ENCODE data around the gene DOCK3. TPM values are rescaled to one million over a fixed set of nuclear protein-coding genes. Genes with fewer than 3 reads are reported as not detected.

The DOCK3 gene
- total RNA-seq, 1 experiment from 2014 or later = 5.6 TPM

DNA sequence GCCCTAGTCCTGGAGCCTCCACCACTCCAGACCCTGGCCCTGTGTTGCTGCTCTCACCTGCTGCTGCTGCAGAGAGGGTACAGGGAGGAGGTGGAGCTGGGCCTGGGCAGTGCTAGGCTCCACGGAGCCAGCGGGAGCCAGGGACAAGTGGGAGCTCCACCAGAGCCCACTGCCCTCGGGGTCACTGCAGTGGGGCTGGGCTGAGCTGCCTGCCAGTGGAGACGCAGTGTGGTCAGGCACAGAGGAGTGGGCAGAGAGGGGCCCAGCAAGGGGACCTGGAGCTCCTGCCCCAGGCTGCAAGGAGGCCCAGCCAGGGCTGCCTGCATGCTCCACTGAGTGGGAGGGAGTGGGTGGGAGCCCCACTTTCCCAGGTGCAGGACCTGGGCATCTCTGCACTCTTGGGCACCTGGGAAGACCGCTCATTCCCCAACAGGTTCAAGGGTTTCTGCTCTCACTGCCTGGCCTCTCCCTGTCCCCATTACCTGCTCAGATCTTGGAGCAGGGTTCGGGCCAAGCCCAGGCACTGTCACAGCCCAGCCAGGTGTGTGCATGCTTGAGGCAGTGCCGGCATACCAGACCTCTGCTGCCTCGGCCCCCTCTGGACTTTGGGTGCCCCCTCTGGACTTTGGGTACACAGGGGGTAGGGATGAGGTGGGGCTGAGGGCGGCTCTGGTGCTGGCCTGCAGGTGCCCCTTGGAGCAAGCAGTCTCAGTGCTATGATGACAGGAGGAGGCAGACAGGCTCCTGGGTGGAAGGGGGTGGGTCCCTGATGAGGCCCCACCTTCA is 308.0 kb downstream of the DOCK3 start (continued):
- TF ChIP-seq ZNF532 (CRISPR knock-in tag; IDR thresholded peaks at IDR 0.05; ENCODE audit: borderline replicate concordance) (no peak), GTF2I (CRISPR knock-in tag; conservative IDR thresholded peaks at IDR 0.05) (no peak), SOX15 (CRISPR knock-in tag; IDR thresholded peaks at IDR 0.05) (no peak), FOXK1 (CRISPR knock-in tag; IDR thresholded peaks at IDR 0.05) (no peak), RELA (CRISPR knock-in tag; IDR thresholded peaks at IDR 0.05; ENCODE audit: borderline replicate concordance) (no peak), E2F4 (CRISPR knock-in tag; IDR thresholded peaks at IDR 0.05; ENCODE audit: borderline replicate concordance, low read depth) (no peak)
- TF ChIP-seq, protein P1, sequence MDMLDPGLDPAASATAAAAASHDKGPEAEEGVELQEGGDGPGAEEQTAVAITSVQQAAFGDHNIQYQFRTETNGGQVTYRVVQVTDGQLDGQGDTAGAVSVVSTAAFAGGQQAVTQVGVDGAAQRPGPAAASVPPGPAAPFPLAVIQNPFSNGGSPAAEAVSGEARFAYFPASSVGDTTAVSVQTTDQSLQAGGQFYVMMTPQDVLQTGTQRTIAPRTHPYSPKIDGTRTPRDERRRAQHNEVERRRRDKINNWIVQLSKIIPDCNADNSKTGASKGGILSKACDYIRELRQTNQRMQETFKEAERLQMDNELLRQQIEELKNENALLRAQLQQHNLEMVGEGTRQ (CRISPR knock-in tag; IDR thresholded peaks at IDR 0.05) = no peak
- TF ChIP-seq, protein P2, sequence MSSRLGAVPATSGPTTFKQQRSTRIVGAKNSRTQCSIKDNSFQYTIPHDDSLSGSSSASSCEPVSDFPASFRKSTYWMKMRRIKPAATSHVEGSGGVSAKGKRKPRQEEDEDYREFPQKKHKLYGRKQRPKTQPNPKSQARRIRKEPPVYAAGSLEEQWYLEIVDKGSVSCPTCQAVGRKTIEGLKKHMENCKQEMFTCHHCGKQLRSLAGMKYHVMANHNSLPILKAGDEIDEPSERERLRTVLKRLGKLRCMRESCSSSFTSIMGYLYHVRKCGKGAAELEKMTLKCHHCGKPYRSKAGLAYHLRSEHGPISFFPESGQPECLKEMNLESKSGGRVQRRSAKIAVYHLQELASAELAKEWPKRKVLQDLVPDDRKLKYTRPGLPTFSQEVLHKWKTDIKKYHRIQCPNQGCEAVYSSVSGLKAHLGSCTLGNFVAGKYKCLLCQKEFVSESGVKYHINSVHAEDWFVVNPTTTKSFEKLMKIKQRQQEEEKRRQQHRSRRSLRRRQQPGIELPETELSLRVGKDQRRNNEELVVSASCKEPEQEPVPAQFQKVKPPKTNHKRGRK (CRISPR knock-in tag; IDR thresholded peaks at IDR 0.05; ENCODE audit: borderline replicate concordance) = no peak
- TF ChIP-seq, protein P3, sequence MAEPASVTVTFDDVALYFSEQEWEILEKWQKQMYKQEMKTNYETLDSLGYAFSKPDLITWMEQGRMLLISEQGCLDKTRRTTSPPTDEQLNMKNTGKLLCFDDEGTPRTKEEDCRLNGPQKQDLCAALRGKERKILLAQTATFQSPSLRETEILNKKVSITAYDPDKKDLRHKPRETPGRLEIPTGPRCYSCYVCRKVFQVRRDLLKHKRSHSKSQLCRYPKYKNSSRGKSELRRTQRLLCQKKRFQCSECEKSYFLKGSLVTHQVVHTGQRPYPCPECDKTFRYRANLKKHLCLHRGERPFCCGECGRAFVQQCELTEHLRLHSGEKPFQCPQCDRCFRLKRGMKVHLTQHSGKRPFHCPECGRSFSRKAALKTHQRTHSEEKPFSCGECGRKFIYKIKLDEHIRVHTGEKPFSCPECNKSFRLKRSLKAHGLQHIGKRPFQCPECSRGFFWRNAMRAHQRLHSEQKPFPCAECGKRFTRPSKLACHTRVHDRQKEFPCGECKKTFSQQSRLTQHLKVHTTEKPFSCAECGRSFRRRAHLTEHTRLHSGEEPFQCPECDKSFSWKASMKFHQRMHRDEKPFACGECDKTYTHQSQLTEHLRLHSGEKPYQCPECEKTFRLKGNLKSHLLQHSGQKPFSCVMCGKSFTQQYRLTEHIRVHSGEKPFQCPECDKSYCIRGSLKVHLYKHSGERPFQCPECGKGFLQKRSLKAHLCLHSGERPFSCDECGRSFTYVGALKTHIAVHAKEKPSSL (CRISPR knock-in tag; conservative IDR thresholded peaks at IDR 0.05) = no peak

DNA sequence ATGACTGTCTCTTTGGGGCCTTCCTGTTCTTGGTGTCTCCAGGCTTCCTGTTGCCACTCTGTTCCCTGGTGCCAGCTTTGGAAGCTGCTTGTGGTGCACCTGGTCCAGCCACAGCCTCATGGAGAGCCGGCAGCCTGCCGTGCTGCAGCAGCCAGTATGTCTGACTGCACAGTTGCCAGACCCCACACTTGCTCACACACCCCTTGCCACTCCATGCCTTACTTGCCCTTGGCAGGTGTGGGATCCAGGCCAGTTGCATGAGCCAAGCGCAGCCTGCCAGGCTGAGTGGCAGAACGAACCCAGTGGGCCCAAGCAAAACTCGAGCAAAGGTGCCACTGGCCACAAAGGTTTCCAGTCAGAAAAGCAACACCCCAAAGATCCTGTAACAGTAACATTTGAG is 309.2 kb downstream of the DOCK3 start:
- POLR2A ChIA-PET = no interaction called here
- Mint-ChIP-seq H3K27me3 (ENCODE audit: low read depth) (no peaks in the 10 kb centered on the region), H3K9me3 (peaks cover 9% of the 10 kb centered on the region; the same call in 1 of the 2 replicates), H3K4me3 (no peak overlapping the region), H3K36me3 (no peaks in the 10 kb centered on the region; the same call in 1 of the 2 replicates), H3K4me1 (peaks cover 16% of the 10 kb centered on the region), H3K27ac (0 out of 2 replicates have a peak overlapping the region, but pooled peaks have one; percentile 81)
- CTCF ChIA-PET = interaction anchor here (0.9 to 1.7 kb wide), 2 partner anchors 12 to 354 kb away, joined by 3 to 6 read pairs; no protein-coding TSS in a partner anchor
- ATAC-seq (no peak), DNase-seq (ENCODE audit: low spot score) (no peak)
- TF ChIP-seq ZNF416 (CRISPR knock-in tag; IDR thresholded peaks at IDR 0.05) (no peak), JUN (CRISPR knock-in tag; IDR thresholded peaks at IDR 0.05) (no peak), FOXP1 (CRISPR knock-in tag; IDR thresholded peaks at IDR 0.05; ENCODE audit: borderline replicate concordance) (no peak), E2F1 (CRISPR knock-in tag; IDR thresholded peaks at IDR 0.05) (no peak), ZNF232 (CRISPR knock-in tag; IDR thresholded peaks at IDR 0.05) (no peak), HMGA2 (CRISPR knock-in tag; IDR thresholded peaks at IDR 0.05) (no peak), ZNF532 (CRISPR knock-in tag; IDR thresholded peaks at IDR 0.05; ENCODE audit: borderline replicate concordance) (no peak), JAZF1 (CRISPR knock-in tag; IDR thresholded peaks at IDR 0.05) (no peak), KAT7 (CRISPR knock-in tag; IDR thresholded peaks at IDR 0.05; ENCODE audit: borderline replicate concordance) (no peak)
- TF ChIP-seq, protein P4, sequence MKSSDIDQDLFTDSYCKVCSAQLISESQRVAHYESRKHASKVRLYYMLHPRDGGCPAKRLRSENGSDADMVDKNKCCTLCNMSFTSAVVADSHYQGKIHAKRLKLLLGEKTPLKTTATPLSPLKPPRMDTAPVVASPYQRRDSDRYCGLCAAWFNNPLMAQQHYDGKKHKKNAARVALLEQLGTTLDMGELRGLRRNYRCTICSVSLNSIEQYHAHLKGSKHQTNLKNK (CRISPR knock-in tag; IDR thresholded peaks at IDR 0.05) = no peak

Measured in WTC11 (cell line).